H7 (cell line): ENCODE results near the gene FAM78A. TPM values are rescaled to one million over a fixed set of nuclear protein-coding genes. Genes with fewer than 3 reads are reported as not detected.

Experiments
- DNase-seq: peaks from one replicate; pipeline ENCODE4 v3.0.0; 2012
- H3K27me3 ChIP-seq: 2 replicates; pipeline ENCODE4 v1.6.0; 2011; ENCODE audit warnings: mild to moderate bottlenecking, low read length; ENCODE audit not compliant: control insufficient read depth, insufficient read depth
- H3K36me3 ChIP-seq: replicated peaks from 2 replicates; pipeline ENCODE4 v1.5.1; 2011; ENCODE audit warnings: low read length; ENCODE audit not compliant: control insufficient read depth, insufficient read depth
- H3K4me3 ChIP-seq: 2 replicates; pipeline ENCODE4 v1.5.1; 2011; ENCODE audit warnings: low read depth, mild to moderate bottlenecking, control low read depth, low read length, moderate library complexity; ENCODE audit not compliant: insufficient read depth
- total RNA-seq: library from RNA; depleted of rRNA; stranded (reverse); fragments of >200 nt; shearing (Covaris generic); gene quantifications from 2 replicates; pipeline ENCODE4 v1.2.3, GENCODE V29; 2014

The FAM78A gene
- total RNA-seq, 1 experiment from 2014 or later = 1.6 TPM

DNA sequence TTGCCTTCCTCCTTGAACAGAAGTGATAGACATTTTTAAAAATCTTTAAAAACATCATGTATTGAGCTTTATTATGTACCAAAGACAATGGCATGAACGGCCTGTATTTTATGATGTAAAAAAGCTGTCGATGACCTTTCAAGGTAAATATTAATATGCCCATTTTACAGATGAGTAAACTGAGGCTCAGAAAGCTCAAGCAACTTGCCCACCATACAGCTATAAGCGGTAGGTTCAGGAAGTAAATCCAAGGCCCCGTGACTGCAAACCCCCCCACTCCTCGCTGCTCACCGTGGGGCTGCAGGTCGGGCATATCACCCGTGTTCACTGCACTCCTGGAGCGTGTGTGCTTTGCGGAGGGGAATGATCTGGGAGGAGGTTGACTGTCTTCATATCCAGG lies 16.6 kb upstream of the FAM78A start:
- no peak for DNase-seq
- H3K36me3 ChIP-seq = no peaks in the 10 kb centered on the region
- no peaks in the 10 kb centered on the region for H3K27me3 ChIP-seq
- no peak overlapping the region for H3K4me3 ChIP-seq

DNA sequence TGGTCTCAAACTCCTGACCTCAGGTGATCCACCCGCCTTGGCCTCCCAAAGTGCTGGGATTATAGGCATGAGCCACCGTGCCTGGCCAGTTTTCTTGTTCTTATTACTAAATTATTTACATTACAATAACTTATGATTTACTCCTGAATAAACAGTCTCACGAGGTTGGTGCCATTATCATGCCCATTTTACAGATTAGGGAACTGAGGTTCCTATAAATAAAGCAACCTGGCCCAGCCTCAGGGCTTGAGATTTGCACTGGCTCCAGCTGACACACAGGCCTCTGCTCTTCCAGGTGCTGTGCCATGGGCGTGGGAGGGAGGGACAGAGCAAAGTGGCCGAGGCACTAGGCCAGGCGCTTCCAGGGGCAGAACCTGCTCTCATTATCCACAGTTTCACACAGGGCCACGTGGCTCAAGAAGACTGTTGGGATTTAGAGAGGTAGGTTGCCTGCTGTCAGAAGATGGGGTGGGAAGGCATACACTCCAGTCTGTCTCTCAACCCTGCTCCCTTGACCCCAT lies 15.5 kb upstream of the FAM78A start:
- no peak for DNase-seq
- H3K36me3 ChIP-seq = no peaks in the 10 kb centered on the region
- no peak overlapping the region for H3K4me3 ChIP-seq
- H3K27me3 ChIP-seq = no peaks in the 10 kb centered on the region

DNA sequence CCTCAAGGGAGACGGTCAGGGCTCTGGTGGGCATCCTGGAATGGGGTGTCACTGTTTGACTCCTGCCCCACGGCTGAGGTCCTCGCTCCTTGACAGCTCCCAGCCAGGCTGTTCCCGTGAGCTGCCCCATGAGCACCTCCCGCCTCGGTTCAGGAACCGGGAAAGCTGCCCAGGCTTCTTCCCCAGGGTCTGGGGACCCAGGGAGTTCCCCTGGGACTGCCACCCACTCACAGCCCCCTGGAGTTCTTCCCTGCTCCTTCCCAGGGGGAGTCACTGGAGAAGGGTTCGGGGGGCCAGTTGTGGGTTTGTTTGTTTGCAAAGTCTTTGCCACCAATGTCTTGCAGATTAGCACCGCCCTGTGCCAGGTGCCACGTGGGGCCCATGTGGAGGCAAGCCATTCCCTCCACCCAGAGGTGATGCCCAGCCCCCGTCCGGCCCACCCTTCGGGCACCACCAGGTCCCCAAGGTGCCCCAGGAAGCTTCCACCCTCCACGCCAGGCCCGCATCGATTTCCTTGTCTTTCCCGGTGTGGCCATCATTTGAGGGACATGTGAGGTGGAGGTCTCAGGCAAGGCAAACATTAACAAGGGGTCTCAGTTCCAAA lies 14.6 kb upstream of the FAM78A start:
- no peak for DNase-seq
- no peaks in the 10 kb centered on the region for H3K27me3 ChIP-seq
- H3K4me3 ChIP-seq = no peak overlapping the region
- no peaks in the 10 kb centered on the region for H3K36me3 ChIP-seq

DNA sequence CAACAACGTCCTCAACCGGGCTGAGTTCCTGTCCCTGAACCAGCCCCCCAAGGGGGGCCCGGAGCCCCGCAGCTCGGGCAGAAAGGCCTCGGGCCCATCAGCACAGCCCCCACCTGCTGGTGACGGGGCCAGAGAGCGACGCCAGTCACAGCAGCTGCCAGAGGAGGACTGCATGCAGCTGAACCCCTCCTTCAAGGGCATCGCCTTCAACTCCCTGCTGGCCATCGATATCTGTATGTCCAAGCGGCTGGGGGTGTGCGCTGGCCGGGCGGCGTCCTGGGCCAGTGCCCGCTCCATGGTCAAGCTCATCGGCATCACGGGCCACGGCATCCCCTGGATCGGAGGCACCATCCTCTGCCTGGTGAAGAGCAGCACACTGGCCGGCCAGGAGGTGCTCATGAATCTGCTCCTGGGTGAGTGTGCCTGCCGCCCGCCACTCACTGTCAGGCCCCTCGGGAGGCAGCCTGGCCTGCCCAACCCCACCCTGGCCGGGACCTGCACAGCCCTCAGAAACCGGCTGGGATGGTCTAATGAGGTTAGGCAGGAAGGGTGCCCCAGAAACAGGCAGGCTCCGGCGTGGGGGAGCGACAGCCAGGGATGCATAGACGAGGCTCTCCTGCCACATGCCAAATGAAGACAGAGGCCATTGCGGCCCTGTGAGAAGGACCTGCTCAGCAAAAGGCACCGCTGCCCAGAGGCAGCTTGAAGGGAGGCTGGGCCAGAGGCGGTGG lies 13.9 kb upstream of the FAM78A start:
- no peaks in the 10 kb centered on the region for H3K27me3 ChIP-seq
- no peaks in the 10 kb centered on the region for H3K36me3 ChIP-seq
- H3K4me3 ChIP-seq = no peak overlapping the region
- peak; percentile 81 for DNase-seq

DNA sequence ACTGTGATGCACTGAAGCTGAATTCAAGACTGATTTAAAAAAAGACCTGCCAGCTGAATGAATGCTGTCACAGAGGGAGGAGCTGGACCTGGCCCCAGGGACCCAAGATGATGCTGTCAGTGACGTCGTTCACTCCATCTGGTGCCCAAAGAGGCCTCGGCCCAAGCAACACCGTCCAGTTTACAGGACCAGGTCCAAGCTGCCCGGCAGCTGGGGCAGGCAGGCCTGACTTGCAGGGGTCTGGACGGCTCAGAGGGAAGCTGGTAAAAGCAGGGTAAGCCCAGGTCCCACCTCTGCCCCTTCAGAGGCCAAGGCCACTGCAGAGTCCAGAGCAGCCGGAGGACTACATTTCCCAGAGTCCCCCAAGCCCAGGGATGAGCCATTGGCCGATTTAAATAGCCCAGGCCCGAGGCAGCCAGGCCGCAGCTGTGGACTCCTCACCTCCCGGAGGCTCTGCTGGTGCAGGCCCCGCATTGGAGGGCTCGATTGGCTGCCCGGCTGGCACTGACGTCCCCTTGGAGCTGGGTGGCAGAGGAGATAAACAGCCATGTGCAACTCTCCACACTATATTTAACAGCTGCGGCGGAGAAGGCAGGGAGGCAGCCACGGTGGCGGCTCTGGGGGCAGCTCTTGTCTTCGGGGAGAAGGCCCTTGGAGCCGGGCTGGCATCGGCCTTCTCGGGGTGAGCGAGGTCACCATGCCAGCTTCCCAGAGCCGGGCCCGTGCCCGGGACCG lies 13.2 kb upstream of the FAM78A start, which contains the start of gene PLPP7:
TSS of gene PLPP7 (plus strand) at position 423 of the 735 bp plus-strand sequence. CDS start at position 698, 275 bp downstream.
- DNase-seq = peak; percentile 96
- Histone ChIP-seq H3K4me3 (no peak within 1 kb of the TSS), H3K27me3 (no peaks in the 10 kb centered on the region), H3K36me3 (no peaks in the 10 kb centered on the region)

DNA sequence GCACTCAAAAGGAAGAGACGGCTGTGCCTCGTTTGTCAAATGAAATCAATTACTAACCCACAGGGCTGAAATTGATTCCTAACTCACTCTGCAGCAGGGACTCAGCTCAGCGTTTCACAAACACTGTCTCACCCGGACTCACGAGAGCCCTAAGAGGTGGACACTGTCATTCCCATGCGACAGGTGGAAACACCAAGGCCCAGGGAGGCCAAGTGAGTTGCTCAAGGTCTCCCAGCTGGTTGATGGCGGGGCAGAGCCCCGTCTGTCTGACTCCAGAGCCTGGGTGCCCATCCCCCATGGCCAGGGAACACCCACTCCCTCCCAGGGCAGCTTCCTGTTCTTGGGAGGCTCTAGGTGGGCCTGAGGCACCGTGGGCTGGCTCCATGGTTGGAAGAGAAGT lies 11.9 kb upstream of the FAM78A start:
- DNase-seq = no peak
- Histone ChIP-seq H3K4me3 (no peak overlapping the region), H3K27me3 (no peaks in the 10 kb centered on the region; the same call in 1 of the 2 replicates), H3K36me3 (no peaks in the 10 kb centered on the region)

DNA sequence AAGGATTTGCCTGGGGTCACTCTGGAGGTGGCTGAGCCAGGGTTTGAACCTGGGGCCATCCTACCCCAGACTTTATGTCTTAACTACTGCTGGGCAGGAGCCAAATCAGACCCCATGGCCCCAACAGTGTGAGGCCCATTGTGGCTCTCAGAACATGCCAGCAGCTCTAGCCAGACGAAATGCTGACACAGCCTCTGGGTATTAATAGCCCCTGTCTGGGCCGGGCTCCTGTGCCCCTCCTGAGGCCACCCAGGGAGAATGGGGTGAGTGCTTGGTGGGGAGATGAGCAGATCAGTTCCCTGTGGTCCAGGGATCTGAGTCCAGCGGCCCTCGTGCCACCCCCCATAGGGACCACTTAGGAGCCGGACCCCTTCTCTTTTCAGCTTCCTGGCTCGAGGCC lies 11.0 kb upstream of the FAM78A start:
- Histone ChIP-seq H3K27me3 (peaks cover 3% of the 10 kb centered on the region; the same call in 1 of the 2 replicates), H3K36me3 (no peaks in the 10 kb centered on the region), H3K4me3 (no peak overlapping the region)
- no peak for DNase-seq

DNA sequence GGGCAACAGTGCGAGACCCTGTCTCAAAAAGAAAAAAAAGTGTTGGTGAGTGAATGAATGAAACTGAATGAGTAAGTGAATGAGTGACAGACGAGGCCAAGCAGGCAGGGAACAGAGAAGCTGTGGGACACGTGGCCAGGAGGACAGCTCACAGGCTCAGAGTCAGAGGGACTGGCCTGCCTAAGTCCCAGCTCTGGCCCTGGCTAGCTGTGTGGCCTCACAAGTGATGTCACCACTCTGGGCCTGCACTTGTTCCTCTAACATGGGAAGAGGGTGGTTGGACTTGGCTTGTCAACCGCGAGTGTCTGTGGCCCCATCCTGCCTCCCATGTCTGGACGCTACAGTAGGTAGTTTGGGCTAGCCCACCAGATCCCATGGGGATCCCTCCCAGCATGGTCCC lies 8.5 kb upstream of the FAM78A start:
- no peak overlapping the region for H3K4me3 ChIP-seq
- no peaks in the 10 kb centered on the region for H3K36me3 ChIP-seq
- H3K27me3 ChIP-seq = peaks cover 10% of the 10 kb centered on the region
- no peak for DNase-seq

DNA sequence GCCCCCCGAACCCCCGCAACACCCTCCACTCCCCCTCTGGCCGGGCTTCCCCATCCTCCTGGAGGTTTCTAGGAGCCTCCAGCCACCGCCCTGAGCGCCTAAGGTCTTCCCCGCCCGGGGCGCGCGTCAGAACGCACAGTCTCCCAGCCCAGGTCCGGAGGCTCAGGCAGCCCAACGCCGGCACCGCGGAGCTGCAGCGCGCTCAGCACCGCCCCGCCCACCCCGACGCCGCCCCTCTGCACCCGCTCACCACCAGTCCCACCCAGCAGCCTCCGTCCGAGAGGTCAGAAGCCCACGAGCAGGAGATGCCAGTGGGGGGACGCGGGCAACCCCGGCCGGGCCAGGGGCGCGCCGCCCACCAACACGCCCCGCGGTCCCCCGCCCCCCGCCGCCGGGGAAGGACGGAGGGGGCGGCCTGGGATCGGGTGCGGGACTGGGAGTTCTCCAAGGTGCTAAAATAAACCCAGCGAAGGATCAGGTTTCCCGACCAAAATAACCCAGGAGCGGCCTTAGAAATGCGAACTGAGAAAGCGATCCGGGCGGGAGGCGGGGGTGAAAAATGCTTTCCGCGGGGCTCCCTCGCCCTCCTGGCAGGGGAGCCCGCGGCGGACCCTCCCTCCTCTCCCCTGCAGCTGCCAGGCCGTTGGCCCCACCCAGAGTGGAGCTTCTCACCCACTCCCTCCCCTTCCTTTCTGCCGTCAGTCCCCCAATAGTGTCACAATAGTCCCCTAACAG lies 6.5 kb upstream of the FAM78A start:
- Histone ChIP-seq H3K36me3 (no peaks in the 10 kb centered on the region), H3K27me3 (peaks cover 10% of the 10 kb centered on the region), H3K4me3 (peak overlapping the region; percentile 39)
- DNase-seq = peak; percentile 97

DNA sequence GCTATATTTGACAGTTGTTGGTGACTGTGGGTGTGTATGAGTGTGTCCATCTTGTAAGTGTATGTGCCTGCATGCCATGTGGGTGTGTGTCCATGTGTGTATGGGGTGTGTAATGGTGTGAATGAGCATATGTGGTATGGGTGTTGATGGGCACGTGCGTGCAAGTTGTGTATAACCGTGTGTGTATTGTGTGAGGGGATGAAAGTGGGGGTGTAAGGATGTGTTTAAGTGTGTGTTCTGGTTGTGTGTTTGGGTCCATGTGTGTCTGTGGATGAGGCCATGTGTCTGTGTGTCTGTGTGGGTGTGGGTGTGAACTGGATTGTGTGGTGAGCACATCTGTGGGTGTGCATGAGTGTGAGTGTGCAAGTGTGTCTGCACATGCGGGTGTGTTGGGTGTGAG lies 5.9 kb upstream of the FAM78A start:
- Histone ChIP-seq H3K27me3 (peaks cover 12% of the 10 kb centered on the region), H3K4me3 (peak overlapping the region; percentile 39; the same call in 1 of the 2 replicates), H3K36me3 (no peaks in the 10 kb centered on the region)
- DNase-seq = no peak

DNA sequence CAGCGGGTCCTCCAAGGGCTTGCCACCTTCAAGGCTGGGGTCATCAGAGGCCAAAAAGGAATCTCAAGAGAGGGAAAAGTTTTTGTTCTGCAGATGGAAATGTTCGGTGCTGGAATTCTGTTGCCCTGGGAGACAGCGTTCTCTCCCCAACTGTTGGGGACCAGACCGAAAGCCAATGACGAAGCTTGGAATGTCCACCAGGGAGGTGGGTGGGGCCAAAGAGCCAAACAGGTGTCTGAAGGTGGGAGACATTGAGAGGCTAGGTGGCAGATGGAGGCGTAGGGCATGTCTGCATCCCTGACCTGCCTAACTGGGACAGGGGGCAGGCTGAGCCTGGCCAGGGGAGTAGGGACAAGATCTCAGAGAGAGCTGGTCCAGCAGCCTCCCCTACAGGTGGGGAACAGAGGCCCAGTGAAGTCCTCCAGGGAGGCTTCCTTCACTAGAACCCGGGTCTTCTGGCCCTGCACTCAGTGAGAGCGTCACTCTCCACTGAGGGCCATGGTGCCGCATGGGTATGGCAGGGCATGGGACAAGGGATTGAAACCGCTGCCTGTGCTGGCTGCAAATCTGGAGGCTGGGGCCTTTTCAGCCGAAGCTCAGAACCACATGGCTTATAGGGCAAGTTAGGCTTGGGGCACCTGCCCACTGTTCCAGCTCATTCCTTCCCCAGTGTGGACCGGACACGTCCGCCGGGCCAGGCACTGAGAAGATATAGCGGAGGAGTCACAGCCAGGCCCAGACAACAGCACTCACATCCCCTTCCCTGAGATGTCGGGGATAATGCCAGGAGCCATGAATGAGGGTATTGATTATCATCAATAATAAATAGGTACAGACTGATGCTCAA lies 5.0 kb upstream of the FAM78A start:
- peak; percentile 67 for DNase-seq
- Histone ChIP-seq H3K27me3 (peaks cover 17% of the 10 kb centered on the region), H3K4me3 (no peak overlapping the region), H3K36me3 (no peaks in the 10 kb centered on the region)

DNA sequence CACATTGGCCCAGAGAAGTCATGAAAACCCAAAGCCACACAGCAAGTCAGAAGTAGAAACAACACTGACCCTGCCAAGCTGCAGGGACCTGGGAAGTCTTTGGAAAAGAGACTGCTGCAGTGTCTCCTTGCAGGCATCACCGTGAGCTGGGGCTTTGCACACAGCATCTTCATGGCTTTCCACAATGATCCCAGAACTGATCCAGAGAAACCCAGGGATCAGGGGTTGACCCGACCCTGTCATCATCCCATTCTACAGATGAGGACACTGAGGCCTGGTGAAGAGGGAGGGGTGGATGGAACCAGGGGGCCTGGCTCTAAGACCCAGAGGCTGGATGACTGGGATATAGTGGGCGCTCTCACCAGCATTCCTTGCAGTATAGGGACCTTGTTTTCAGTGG lies 4.3 kb upstream of the FAM78A start:
- Histone ChIP-seq H3K4me3 (no peak overlapping the region), H3K27me3 (peaks cover 24% of the 10 kb centered on the region), H3K36me3 (no peaks in the 10 kb centered on the region)
- DNase-seq = no peak

DNA sequence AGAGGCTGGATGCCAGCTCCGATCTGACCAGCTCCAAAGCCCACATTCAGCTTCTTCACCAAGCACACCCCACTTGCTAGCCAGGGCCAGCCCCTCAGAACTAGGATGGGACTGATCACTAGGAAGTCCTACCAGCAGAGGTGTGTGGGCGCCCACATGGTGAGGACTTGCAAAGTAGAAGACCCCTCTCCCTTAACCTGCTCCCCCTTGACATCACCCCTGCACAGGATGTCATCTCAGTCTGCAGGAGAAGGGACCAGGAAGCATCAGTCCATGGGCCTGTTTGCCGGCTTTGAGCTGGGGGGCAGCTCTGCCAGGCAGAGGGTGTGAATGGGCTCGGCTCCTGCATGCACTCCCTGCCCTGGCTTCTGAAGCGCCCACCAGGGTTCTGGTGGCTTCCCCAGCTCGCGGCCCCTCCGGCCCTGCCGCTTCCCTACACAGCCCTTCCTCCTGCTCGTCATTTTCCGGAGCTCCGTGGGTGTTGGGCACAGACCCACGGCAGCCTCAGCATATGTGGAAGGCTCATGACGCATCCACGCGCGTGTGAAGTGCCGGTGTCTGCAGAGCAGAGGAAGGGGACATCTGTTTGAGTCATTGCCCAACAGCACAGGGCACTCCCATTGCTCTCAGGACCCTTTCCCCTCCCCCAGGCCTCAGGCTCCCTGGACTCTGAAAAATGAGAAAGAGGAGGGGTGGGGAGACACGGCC lies 3.7 kb upstream of the FAM78A start:
- Histone ChIP-seq H3K36me3 (no peaks in the 10 kb centered on the region), H3K27me3 (peaks cover 28% of the 10 kb centered on the region), H3K4me3 (no peak overlapping the region)
- no peak for DNase-seq
